Vagina (tissue), 2 donors: ENCODE data around the gene KCNC4. TPM values are rescaled to one million over a fixed set of nuclear protein-coding genes. Genes with fewer than 3 reads are reported as not detected.
A peak's percentile ranks its signal among the peaks of the same experiment; 100 is the strongest.

Experiments used
- DNase-seq, 2 donors: peaks; one replicate each; pipeline ENCODE4 v3.0.0-alpha.2; 2017; ENCODE audit errors: extremely low spot score in 2 of 2
- H3K27ac ChIP-seq: fragments of 200-600 bp; sonication (generic); one replicate; pipeline ENCODE4 v1.5.1; 2019
- H3K27me3 ChIP-seq: fragments of 200-600 bp; sonication (generic); one replicate; pipeline ENCODE4 v1.5.1; 2019
- H3K36me3 ChIP-seq, 2 donors: fragments of 200-600 bp; sonication (generic); one replicate each; pipeline ENCODE4 v1.5.1; 2017 to 2019
- H3K4me1 ChIP-seq: fragments of 200-600 bp; sonication (generic); one replicate; pipeline ENCODE4 v1.5.1; 2019
- H3K4me3 ChIP-seq, 2 donors: fragments of 200-600 bp; sonication (generic); 1 replicate in 1 of 2; 2 replicates in 1 of 2; pipeline ENCODE4 v1.5.1; 2016 to 2019
- H3K9me3 ChIP-seq: fragments of 200-600 bp; sonication (generic); one replicate; pipeline ENCODE4 v1.5.1; 2019
- CTCF ChIP-seq, 3 experiments: fragments of 450-650 bp in 2 of 3; fragments of 200-600 bp in 1 of 3; sonication (generic) in 1 of 3; IDR thresholded peaks; one replicate each; pipeline ENCODE4 v1.5.1; 2017 to 2019; ENCODE audit warnings: antibody characterized with exemption in 3 of 3, mild to moderate bottlenecking in 2 of 3, moderate library complexity in 2 of 3
- POLR2A ChIP-seq, 2 donors: fragments of 450-650 bp; IDR thresholded peaks; one replicate each; pipeline ENCODE4 v1.6.1; 2017; ENCODE audit warnings: antibody characterized with exemption in 2 of 2, mild to moderate bottlenecking in 2 of 2, moderate library complexity in 2 of 2
- POLR2AphosphoS5 ChIP-seq, 2 donors: sonication (generic); formaldehyde crosslinking; IDR thresholded peaks; one replicate each; pipeline ENCODE4 v1.9.0; 2017; ENCODE audit warnings: antibody characterized with exemption in 2 of 2, mild to moderate bottlenecking in 2 of 2, low read depth in 1 of 2; ENCODE audit not compliant: insufficient read depth in 1 of 2
- intact Hi-C: fragments of 100-400 bp; cut with DNase I; formaldehyde crosslinking; loops from one replicate; pipeline ENCODE4 v1.15.1; 2023
- total RNA-seq: library from RNA; depleted of rRNA; stranded (reverse); fragments of >200 nt; gene quantifications from one replicate; pipeline ENCODE4 v1.2.3, GENCODE V29; 2016

Gene KCNC4
- total RNA-seq, 1 donor from 2014 or later = 10.1 TPM

- no peak for DNase-seq
- Histone ChIP-seq H3K9me3 (no peaks in the 10 kb centered on the region), H3K36me3 (no peaks in the 10 kb centered on the region), H3K27ac (no peak overlapping the region), H3K4me1 (peaks cover 5% of the 10 kb centered on the region), H3K27me3 (no peaks in the 10 kb centered on the region), H3K4me3 (no peak overlapping the region)
- intact Hi-C loops = no loop called here
- TF ChIP-seq POLR2AphosphoS5 (IDR thresholded peaks at IDR 0.05; ENCODE audit: insufficient read depth in 1 of 2, low read depth in 1 of 2) = no peak
- TF ChIP-seq POLR2A (IDR thresholded peaks at IDR 0.05) = no peak
- no peak for TF ChIP-seq CTCF (IDR thresholded peaks at IDR 0.05)
Observed at GRCh38 chr1:110201157-110201825, 8.8 kb upstream of the KCNC4 start.

DNA sequence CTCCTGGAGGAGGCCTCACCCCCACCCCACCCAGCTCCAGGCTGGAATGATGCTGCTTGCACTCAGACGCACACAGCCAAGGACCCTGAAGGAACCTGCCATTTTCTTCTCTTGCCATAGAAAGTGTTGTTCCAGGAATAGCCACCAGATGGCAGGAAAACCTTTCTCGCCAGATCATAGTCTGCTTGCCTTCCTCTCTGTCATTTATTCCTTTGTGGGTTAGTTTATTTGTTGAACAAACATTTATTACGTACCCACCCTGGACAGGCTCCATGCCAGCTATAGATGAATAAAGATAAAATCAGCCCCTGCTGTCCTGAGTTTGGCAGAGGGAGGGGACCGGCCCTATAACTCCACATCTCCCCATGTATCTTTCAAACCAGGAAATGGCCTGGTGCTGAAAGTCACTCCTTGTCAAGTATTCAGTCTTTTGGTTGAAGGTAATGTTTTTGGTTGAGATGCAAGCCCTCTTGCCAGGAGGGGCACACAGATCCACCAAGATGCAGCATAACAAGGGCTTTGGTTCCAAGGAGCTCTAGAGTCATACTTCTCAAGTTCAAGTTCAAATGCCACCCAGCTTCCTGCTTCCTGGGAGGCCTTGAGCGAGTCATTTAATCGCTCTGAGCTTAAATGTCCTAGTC is 7.0 kb upstream of the KCNC4 start:
- TF ChIP-seq CTCF (IDR thresholded peaks at IDR 0.05) = peak; percentile 67 to 80 (median 77)
- TF ChIP-seq POLR2A (IDR thresholded peaks at IDR 0.05) = no peak
- peak in 1 of 2 donors; percentile 9 for TF ChIP-seq POLR2AphosphoS5 (IDR thresholded peaks at IDR 0.05; ENCODE audit: insufficient read depth in 1 of 2, low read depth in 1 of 2)
- no peak for DNase-seq
- Histone ChIP-seq H3K4me3 (no peak overlapping the region), H3K36me3 (no peaks in the 10 kb centered on the region), H3K27ac (no peak overlapping the region), H3K9me3 (no peaks in the 10 kb centered on the region), H3K27me3 (no peaks in the 10 kb centered on the region), H3K4me1 (peaks cover 5% of the 10 kb centered on the region)
- intact Hi-C loops = loop anchor here (2.0 kb wide), 1 partner anchor 258 kb away; no protein-coding TSS in a partner anchor

- no peak overlapping the region for H3K27ac ChIP-seq
- H3K27me3 ChIP-seq = no peaks in the 10 kb centered on the region
- TF ChIP-seq POLR2A (IDR thresholded peaks at IDR 0.05) (no peak), POLR2AphosphoS5 (IDR thresholded peaks at IDR 0.05; ENCODE audit: insufficient read depth in 1 of 2, low read depth in 1 of 2) (no peak), CTCF (IDR thresholded peaks at IDR 0.05) (no peak)
- no peak for DNase-seq
- no peaks in the 10 kb centered on the region for H3K9me3 ChIP-seq
- no peaks in the 10 kb centered on the region for H3K36me3 ChIP-seq
- H3K4me1 ChIP-seq = peaks cover 13% of the 10 kb centered on the region
- intact Hi-C loops = no loop called here
- no peak overlapping the region for H3K4me3 ChIP-seq
Observed at GRCh38 chr1:110205156-110205555, 5.0 kb upstream of the KCNC4 start.

DNA sequence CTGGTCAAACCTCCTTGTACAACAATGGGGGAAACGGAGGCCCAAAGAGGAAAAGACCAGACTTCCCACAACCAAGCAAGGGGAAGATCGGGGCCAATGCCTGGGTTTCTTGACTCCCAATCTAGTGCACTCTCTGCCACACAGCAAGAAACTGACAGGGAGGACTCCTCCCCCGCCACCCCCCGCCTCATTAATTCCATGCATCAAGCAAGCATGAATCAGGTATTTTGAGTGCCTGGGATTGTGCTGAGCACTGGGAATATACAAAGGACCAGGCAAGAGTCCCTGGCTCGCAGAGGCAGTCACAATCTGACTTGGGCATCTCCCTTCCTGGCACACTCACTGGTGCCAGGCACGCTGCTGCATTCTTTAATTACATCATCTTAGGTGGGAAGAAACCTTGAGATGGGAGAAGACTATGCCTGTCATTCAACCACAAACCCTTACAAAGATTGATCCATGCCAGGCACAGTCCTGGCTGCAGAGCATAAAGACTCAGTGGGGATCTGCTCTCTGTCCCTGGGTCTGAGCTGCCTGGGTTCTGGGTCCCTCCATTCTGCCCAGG is 4.4 kb upstream of the KCNC4 start:
- Histone ChIP-seq H3K9me3 (no peaks in the 10 kb centered on the region), H3K36me3 (no peaks in the 10 kb centered on the region), H3K4me1 (peaks cover 13% of the 10 kb centered on the region), H3K4me3 (no peak overlapping the region), H3K27ac (no peak overlapping the region), H3K27me3 (no peaks in the 10 kb centered on the region)
- no peak for DNase-seq
- intact Hi-C loops = loop anchor here (2.0 kb wide), 1 partner anchor 107 kb away; no protein-coding TSS in a partner anchor
- no peak for TF ChIP-seq POLR2A (IDR thresholded peaks at IDR 0.05)
- TF ChIP-seq CTCF (IDR thresholded peaks at IDR 0.05) = no peak
- no peak for TF ChIP-seq POLR2AphosphoS5 (IDR thresholded peaks at IDR 0.05; ENCODE audit: insufficient read depth in 1 of 2, low read depth in 1 of 2)
